GM18502 (cell line): Measurements from ENCODE around the gene LRMDA.

Experiments
- ATAC-seq: cut with Tn5 transposase; IDR thresholded peaks from one replicate; pipeline ENCODE4 v1.9.1; 2021; ENCODE audit warnings: mild to moderate bottlenecking; ENCODE audit not compliant: unreplicated experiment, poor library complexity

The LRMDA gene

DNA sequence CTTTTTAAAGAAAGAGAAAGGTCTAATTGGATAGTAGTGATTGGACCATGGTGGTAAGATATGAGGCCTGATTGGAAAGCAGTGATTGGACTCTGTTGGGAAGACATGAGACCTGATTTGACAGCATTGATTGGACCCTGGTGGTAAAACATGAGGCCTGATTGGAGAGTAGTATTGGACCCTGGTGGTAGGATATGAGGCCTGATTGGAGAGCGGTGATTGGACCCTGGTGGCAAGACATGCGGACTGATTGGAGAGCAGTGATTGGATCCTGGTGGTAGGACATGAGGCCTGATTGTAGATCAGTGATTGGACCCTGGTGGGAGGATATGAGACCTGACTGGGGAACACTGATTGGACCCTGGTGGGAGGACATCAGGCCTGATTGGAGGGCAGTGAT, 444.3 kb downstream of the LRMDA start:
- ATAC-seq = no peak

DNA sequence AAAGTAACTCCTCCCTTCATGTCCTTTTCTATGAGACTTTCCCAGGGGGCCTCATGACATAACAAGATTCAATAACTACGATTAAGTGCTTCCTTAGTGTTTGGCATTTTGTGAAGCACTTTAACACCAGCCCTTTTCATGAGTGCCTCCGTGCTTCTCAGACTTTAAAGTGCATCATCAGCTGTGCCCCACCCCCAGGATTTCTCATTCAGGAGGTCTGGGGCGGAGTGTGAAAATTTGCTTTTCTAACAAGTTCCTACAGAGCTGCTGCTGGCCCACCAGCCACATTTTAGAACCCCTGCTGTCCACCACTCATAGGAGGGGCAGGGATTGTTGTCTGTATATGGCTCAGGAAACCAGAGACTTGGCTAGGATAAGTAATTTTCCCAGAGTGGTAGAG, 445.3 kb downstream of the LRMDA start:
- ATAC-seq = no peak

GRCh38 chr10:75877877-75878276, 446.5 kb downstream of the LRMDA start:
- no peak for ATAC-seq

DNA sequence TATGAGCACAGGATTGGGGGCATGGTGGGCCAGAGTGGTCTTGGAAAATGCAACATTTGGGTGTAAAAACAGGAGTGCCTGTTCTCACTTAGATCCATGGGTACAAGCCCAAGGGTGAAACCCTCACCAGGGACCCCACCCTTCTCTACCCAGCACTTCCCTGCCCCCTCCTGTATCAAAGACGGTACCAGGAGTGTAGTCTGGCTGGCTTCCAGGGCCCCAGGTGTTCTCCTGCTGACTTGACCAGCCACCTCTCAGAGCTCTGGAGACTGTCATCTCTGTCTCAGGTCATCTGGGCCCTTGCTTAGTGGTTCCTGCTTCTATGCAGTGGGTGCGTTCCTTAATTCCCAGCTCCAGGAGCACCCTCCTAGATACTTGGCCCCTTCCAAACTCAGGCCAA, 447.2 kb downstream of the LRMDA start:
- no peak for ATAC-seq

GRCh38 chr10:75880031-75880775, 448.8 kb downstream of the LRMDA start:
- no peak for ATAC-seq

- no peak for ATAC-seq
Observed at GRCh38 chr10:75883081-75884072, 452.0 kb downstream of the LRMDA start.

- no peak for ATAC-seq
Observed at GRCh38 chr10:75884808-75885207, 453.4 kb downstream of the LRMDA start.

DNA sequence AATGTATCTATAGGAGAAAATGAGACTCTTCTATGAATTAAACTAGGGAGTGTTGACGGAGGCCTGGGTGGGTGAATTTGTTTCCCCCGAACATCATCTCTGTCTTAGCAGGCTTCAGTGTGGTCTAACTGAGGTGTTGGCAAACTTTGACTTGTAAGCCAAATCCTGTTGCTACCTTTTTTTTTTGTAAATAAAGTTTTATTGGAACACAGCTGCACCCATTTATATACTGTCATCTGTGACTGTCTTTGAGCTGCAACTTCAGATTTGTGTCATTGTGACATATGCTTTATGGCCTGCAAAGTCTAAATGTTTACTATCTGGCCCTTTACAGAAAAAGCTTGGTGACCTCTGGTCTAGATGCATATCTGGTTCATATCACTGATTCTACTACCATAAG, 455.9 kb downstream of the LRMDA start:
- no peak for ATAC-seq

- ATAC-seq = no peak
Observed at GRCh38 chr10:75887992-75888680, 456.7 kb downstream of the LRMDA start.

- no peak for ATAC-seq
Observed at GRCh38 chr10:75889051-75889450, 457.6 kb downstream of the LRMDA start.

GRCh38 chr10:75894761-75895160, 463.3 kb downstream of the LRMDA start:
- ATAC-seq = no peak

DNA sequence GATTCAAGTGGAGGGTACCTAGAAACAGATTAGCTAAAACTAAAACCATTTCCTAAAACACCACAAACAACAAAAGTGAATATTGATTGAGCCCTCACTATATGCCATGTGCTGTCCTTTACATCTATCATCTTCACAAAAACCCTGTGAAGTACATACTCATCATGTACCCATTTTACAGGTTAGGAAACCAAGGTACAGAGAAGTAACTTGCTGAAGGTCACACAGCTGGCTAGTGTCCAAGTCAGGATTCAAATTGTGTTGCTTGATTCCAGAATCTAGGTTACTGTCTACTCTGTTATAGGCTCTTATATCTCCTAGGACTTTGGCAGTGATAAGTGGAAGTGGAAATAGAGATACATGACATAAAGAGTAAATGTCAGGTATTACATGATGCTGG, 463.8 kb downstream of the LRMDA start:
- no peak for ATAC-seq

GRCh38 chr10:75899816-75900390, 468.5 kb downstream of the LRMDA start:
- ATAC-seq = no peak

- ATAC-seq = no peak
Observed at GRCh38 chr10:75902816-75903215, 471.4 kb downstream of the LRMDA start.

DNA sequence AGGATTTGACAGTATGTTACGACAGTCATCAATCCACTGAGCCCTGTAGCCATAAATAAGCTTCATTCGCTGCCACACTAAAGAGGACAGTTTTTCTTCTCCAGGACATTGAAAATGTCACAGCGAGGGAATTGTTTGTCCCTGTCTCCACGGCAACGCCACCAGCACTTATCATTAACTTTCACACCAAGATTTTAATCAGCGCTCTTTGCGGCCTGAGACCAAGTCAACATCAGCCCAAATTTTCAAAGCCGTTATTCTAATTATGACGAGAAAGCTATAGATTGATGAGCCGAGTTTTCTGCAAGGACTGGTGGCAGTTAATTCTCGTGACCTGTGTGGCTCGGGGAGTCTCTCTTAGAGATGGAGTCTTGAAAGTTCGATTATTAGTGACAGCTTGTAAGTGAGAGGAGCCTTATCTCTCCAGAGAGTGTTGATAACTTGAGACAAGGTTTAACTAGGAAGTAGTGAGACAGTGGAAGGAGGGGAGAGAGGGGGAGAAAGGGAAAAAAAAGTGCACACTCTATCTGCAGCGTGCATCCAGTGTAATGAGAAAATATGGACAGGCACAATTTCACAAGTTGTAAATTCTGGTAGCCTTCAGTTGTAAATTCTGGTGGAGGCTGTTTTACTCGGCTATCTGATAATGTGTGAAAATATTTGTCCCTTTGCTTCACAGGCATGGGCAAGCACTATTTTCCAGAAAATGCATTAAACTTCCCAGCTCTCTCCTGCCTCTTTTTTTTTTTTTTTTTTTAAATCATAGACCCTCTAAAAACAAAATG, 473.3 kb downstream of the LRMDA start:
- no peak for ATAC-seq

DNA sequence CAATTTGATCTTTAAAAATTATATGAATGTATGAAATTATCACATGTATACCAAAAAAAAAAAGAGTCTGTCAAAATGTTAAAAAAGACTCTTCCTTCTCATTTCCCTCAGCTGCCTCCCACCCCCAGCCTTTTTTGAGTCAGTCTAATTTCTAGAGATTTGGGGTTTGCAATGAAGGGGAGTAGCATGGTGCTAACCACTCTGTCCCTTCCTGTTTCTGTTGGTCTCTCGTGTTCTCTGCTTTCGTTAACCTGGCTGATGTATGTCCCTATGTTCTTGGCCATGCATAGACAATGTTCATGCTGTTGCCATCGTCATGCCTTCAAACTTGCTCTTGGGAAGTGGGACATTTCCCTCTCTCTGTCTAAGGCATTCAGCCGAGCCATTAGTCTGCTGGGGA, 474.1 kb downstream of the LRMDA start:
- ATAC-seq = no peak

GRCh38 chr10:75910032-75910431, 478.6 kb downstream of the LRMDA start:
- ATAC-seq = no peak

DNA sequence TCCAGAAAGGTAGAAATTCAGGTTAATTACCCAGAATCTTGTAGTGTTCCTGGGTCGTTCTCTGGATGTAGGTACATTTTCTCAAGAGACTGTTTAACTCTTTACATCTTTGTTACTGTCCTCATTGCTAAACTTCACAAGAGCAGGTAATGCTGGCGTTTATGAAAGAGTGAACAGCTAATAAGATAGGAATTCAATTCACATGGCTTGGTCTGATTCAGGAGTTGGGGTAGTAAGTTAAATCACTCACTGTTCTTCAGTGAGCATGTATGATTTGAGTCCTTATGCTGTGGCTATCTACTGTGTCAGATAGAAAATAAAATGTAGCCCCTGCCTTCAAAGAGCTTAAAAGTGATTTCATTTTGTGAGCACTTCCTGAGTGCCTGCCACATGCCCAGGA, 480.0 kb downstream of the LRMDA start:
- ATAC-seq = no peak

GRCh38 chr10:75916906-75917305, 485.5 kb downstream of the LRMDA start:
- ATAC-seq = no peak

- ATAC-seq = no peak
Observed at GRCh38 chr10:75919913-75920312, 488.5 kb downstream of the LRMDA start.
